HCT116 (cell line): ENCODE measurements around the gene KMT2D. TPM values are rescaled to one million over a fixed set of nuclear protein-coding genes. Genes with fewer than 3 reads are reported as not detected.

Experiments used
- ATAC-seq: fragments of 200-7000 bp; cut with Tn5 transposase; 2 replicates; pipeline ENCODE4 v1.9.1; 2020; ENCODE audit warnings: mild to moderate bottlenecking, moderate library complexity
- BruUV-seq: library from RNA; stranded (reverse); fragments of 400-500 nt; replicated peaks from 2 replicates; lab custom pipeline; 2021; lab: Mats Ljungman, UMichigan
- CTCF ChIA-PET: fragments of 300-600 bp; sonication (Branson Sonifier 250); formaldehyde crosslinking; loops from one replicate; lab custom pipeline; 2021; ENCODE audit warnings: antibody characterized with exemption; lab: Charles Lee
- POLR2A ChIA-PET: fragments of 300-600, 350-600 bp; sonication (Branson Sonifier 250); formaldehyde crosslinking; loops from one replicate; lab custom pipeline; 2021; ENCODE audit warnings: antibody characterized with exemption; lab: Charles Lee
- RAD21 ChIA-PET, 2 experiments: fragments of 300-600 bp; sonication (Branson Sonifier 250); formaldehyde crosslinking; loops; one replicate each; lab custom pipeline; 2023; ENCODE audit warnings: low total read pairs in 2 of 2; ENCODE audit not compliant: uncharacterized antibody in 2 of 2, unreplicated experiment in 2 of 2, low non-redundant PET in 1 of 2; lab: Charles Lee
- DNase-seq: peaks from one replicate; pipeline ENCODE4 v3.0.0-alpha.2; 2010; ENCODE audit warnings: low read depth, low spot score
- H2AFZ ChIP-seq: fragments of 200-600 bp; shearing (Covaris generic), sonication (generic); 2 replicates; pipeline ENCODE4 v1.6.1; 2017; ENCODE audit warnings: low read depth, mixed run types, mixed read lengths, antibody characterized with exemption, low read length; ENCODE audit not compliant: poor library complexity, severe bottlenecking
- H3K27ac ChIP-seq: 2 replicates; pipeline ENCODE4 v1.5.1; 2012; ENCODE audit warnings: low read depth, low read length
- H3K27me3 ChIP-seq: fragments of 200-600 bp; sonication (generic); 2 replicates; pipeline ENCODE4 v1.6.1; 2016; ENCODE audit warnings: mixed run types, low read length, mixed read lengths; ENCODE audit not compliant: insufficient read depth
- H3K36me3 ChIP-seq, 2 experiments: fragments of 200-500 bp in 1 of 2; fragments of 200-600 bp in 1 of 2; sonication (Bioruptor generic) in 1 of 2; sonication (generic) in 1 of 2; 2 replicates each; pipeline versions ENCODE4 v1.5.1 to v1.6.1; 2014 to 2016; ENCODE audit warnings: low read length in 2 of 2, inconsistent platforms in 1 of 2, mixed read lengths in 1 of 2, mixed run types in 1 of 2; ENCODE audit not compliant: insufficient read depth in 2 of 2, control insufficient read depth in 1 of 2
- H3K4me1 ChIP-seq, 2 experiments: fragments of 200-600 bp in 1 of 2; sonication (generic) in 1 of 2; 2 replicates each; pipeline versions ENCODE4 v1.5.1 to v1.6.1; 2012 to 2017; ENCODE audit warnings: low read length in 2 of 2, inconsistent platforms in 1 of 2, mild to moderate bottlenecking in 1 of 2, mixed read lengths in 1 of 2, mixed run types in 1 of 2, moderate library complexity in 1 of 2; ENCODE audit not compliant: insufficient read depth in 2 of 2, control insufficient read depth in 1 of 2
- H3K4me2 ChIP-seq: fragments of 200-600 bp; sonication (generic); 2 replicates; pipeline ENCODE4 v1.6.1; 2017; ENCODE audit warnings: mixed run types, low read length, mixed read lengths
- H3K4me3 ChIP-seq, 2 experiments: fragments of 200-600 bp in 1 of 2; sonication (generic) in 1 of 2; replicated peaks in 1 of 2; 2 replicates each; pipeline ENCODE4 v1.5.1; 2011 to 2016; ENCODE audit warnings: low read length in 2 of 2, control low read depth in 1 of 2, low read depth in 1 of 2, mild to moderate bottlenecking in 1 of 2, mixed read lengths in 1 of 2, mixed run types in 1 of 2
- H3K79me2 ChIP-seq: fragments of 200-600 bp; sonication (generic); 2 replicates; pipeline ENCODE4 v1.6.1; 2017; ENCODE audit warnings: mild to moderate bottlenecking, mixed run types, low read length, moderate library complexity, mixed read lengths; ENCODE audit not compliant: insufficient read depth
- H3K9ac ChIP-seq: fragments of 200-600 bp; sonication (generic); 2 replicates; pipeline ENCODE4 v1.6.1; 2016; ENCODE audit warnings: low read length, mixed read lengths
- H3K9me2 ChIP-seq: fragments of 200-600 bp; sonication (generic), shearing (Covaris generic); 2 replicates; pipeline ENCODE4 v1.6.1; 2017; ENCODE audit warnings: mixed run types, mild to moderate bottlenecking, moderate library complexity; ENCODE audit not compliant: insufficient read depth
- H3K9me3 ChIP-seq, 2 experiments: fragments of 200-500 bp in 1 of 2; fragments of 200-600 bp in 1 of 2; sonication (Bioruptor generic) in 1 of 2; sonication (generic) in 1 of 2; 2 replicates each; pipeline ENCODE4 v1.6.1; 2014 to 2017; ENCODE audit warnings: low read length in 2 of 2, mixed read lengths in 2 of 2, inconsistent platforms in 1 of 2, low read depth in 1 of 2, mild to moderate bottlenecking in 1 of 2, mixed run types in 1 of 2, moderate library complexity in 1 of 2; ENCODE audit not compliant: control insufficient read depth in 1 of 2, insufficient read depth in 1 of 2
- H4K20me1 ChIP-seq: fragments of 200-600 bp; sonication (generic), shearing (Covaris generic); 2 replicates; pipeline ENCODE4 v1.6.1; 2017; ENCODE audit warnings: mixed run types, mild to moderate bottlenecking, moderate library complexity; ENCODE audit not compliant: insufficient read depth
- CBX3 ChIP-seq: IDR thresholded peaks from 2 replicates; pipeline ENCODE4 v1.6.1; 2012; ENCODE audit warnings: low read depth
- CEBPB ChIP-seq: IDR thresholded peaks from 2 replicates; pipeline ENCODE4 v1.6.1; 2012; ENCODE audit warnings: low read depth
- EGR1 ChIP-seq: IDR thresholded peaks from 2 replicates; pipeline ENCODE4 v1.6.1; 2012; ENCODE audit warnings: low read depth
- ELF1 ChIP-seq: IDR thresholded peaks from 2 replicates; pipeline ENCODE4 v1.6.1; 2012; ENCODE audit warnings: low read depth, borderline replicate concordance
- EZH2 ChIP-seq: fragments of 200-600 bp; sonication (generic); IDR thresholded peaks from 2 replicates; pipeline ENCODE4 v1.6.1; 2017; ENCODE audit warnings: antibody characterized with exemption, mixed run types
- EZH2phosphoT487 ChIP-seq: fragments of 200-600 bp; IDR thresholded peaks from 2 replicates; pipeline ENCODE4 v1.6.1; 2018; ENCODE audit warnings: antibody characterized with exemption, borderline replicate concordance
- FOSL1 ChIP-seq: IDR thresholded peaks from 2 replicates; pipeline ENCODE4 v1.6.1; 2012; ENCODE audit warnings: low read depth
- JUND ChIP-seq: IDR thresholded peaks from 2 replicates; pipeline ENCODE4 v1.6.1; 2012
- POLR2A ChIP-seq: IDR thresholded peaks from 2 replicates; pipeline ENCODE4 v1.7.0; 2011; ENCODE audit warnings: borderline replicate concordance; ENCODE audit not compliant: insufficient read depth, insufficient read length; ENCODE audit errors: extremely low read depth
- SRF ChIP-seq: IDR thresholded peaks from 2 replicates; pipeline ENCODE4 v1.6.1; 2012; ENCODE audit warnings: low read depth
- ZFX ChIP-seq: fragments of 450-650 bp; IDR thresholded peaks from 2 replicates; pipeline ENCODE4 v1.6.1; 2017
- intact Hi-C: fragments of 100-400 bp; cut with micrococcal nuclease; formaldehyde crosslinking; loops from 2 replicates; pipeline ENCODE4 v1.10.0; 2022
- total RNA-seq: library from RNA; stranded (reverse); gene quantifications from one replicate; pipeline ENCODE4 v1.2.1, GENCODE V29; 2021; ENCODE audit not compliant: unreplicated experiment
- TF ChIP-seq, protein P1 (sequence below): IDR thresholded peaks from 2 replicates; pipeline ENCODE4 v1.6.1; 2012
- TF ChIP-seq, protein P2 (sequence below): IDR thresholded peaks from 2 replicates; pipeline ENCODE4 v1.6.1; 2011; ENCODE audit warnings: mild to moderate bottlenecking, low read length, moderate library complexity; ENCODE audit not compliant: insufficient replicate concordance; ENCODE audit errors: extremely low read depth
- TF ChIP-seq, protein P3 (sequence below): IDR thresholded peaks from 2 replicates; pipeline ENCODE4 v1.6.1; 2012; ENCODE audit warnings: low read depth

The KMT2D gene
- total RNA-seq, 1 experiment from 2014 or later = 71.3 TPM

DNA sequence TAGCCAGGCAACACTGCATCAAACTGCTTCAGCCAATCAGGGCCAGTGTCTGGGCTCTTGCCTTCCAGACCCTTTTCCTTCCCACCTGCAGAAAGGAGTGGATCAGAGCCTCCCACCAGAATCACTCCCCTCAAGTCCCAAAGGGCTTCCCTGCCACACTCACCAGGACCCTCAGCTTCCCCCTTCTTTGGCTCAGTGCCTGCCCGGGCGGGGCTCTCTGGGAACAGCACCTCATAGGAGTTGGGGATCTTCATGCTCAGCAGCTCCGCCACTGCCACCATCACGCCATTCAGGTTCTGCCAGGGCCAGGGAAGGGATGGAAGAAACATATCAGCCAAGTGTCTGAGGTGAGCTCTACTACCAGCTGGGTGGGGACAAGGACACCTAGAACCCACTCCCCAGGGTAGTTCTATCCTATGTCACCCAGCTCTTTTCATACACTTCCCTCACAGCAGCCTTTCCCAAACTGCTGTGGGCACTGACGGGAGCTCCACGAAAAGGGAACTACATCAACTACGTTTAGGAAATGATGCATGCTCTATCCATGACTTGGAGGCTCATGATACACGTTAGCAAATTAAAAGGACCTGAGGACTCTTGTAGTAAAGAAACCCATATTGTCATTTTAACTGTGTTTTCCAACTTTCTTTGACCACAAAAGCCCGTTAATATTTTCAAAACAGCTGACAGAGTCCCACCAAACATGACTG lies 32.6 kb downstream of the KMT2D start:
- no peak for ATAC-seq
- no peaks in the 10 kb centered on the region for H3K9me2 ChIP-seq
- no peaks in the 10 kb centered on the region for H3K9me3 ChIP-seq
- no peak for TF ChIP-seq FOSL1
- TF ChIP-seq, protein P1, sequence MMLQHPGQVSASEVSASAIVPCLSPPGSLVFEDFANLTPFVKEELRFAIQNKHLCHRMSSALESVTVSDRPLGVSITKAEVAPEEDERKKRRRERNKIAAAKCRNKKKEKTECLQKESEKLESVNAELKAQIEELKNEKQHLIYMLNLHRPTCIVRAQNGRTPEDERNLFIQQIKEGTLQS = no peak
- no peak for TF ChIP-seq EGR1
- TF ChIP-seq ZFX = no peak
- no peak for TF ChIP-seq ELF1
- no peak for TF ChIP-seq EZH2phosphoT487
- no peak for TF ChIP-seq EZH2
- no peak for TF ChIP-seq CBX3
- TF ChIP-seq, protein P2, sequence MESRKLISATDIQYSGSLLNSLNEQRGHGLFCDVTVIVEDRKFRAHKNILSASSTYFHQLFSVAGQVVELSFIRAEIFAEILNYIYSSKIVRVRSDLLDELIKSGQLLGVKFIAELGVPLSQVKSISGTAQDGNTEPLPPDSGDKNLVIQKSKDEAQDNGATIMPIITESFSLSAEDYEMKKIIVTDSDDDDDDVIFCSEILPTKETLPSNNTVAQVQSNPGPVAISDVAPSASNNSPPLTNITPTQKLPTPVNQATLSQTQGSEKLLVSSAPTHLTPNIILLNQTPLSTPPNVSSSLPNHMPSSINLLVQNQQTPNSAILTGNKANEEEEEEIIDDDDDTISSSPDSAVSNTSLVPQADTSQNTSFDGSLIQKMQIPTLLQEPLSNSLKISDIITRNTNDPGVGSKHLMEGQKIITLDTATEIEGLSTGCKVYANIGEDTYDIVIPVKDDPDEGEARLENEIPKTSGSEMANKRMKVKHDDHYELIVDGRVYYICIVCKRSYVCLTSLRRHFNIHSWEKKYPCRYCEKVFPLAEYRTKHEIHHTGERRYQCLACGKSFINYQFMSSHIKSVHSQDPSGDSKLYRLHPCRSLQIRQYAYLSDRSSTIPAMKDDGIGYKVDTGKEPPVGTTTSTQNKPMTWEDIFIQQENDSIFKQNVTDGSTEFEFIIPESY = no peak
- TF ChIP-seq, protein P3, sequence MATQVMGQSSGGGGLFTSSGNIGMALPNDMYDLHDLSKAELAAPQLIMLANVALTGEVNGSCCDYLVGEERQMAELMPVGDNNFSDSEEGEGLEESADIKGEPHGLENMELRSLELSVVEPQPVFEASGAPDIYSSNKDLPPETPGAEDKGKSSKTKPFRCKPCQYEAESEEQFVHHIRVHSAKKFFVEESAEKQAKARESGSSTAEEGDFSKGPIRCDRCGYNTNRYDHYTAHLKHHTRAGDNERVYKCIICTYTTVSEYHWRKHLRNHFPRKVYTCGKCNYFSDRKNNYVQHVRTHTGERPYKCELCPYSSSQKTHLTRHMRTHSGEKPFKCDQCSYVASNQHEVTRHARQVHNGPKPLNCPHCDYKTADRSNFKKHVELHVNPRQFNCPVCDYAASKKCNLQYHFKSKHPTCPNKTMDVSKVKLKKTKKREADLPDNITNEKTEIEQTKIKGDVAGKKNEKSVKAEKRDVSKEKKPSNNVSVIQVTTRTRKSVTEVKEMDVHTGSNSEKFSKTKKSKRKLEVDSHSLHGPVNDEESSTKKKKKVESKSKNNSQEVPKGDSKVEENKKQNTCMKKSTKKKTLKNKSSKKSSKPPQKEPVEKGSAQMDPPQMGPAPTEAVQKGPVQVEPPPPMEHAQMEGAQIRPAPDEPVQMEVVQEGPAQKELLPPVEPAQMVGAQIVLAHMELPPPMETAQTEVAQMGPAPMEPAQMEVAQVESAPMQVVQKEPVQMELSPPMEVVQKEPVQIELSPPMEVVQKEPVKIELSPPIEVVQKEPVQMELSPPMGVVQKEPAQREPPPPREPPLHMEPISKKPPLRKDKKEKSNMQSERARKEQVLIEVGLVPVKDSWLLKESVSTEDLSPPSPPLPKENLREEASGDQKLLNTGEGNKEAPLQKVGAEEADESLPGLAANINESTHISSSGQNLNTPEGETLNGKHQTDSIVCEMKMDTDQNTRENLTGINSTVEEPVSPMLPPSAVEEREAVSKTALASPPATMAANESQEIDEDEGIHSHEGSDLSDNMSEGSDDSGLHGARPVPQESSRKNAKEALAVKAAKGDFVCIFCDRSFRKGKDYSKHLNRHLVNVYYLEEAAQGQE = no peak
- TF ChIP-seq CEBPB = no peak
- TF ChIP-seq SRF = no peak
- no peak for TF ChIP-seq JUND
- TF ChIP-seq POLR2A = no peak
- no peak overlapping the region for H2AFZ ChIP-seq
- H3K4me3 ChIP-seq = no peak overlapping the region
- peaks cover 40 to 64% of the 10 kb centered on the region in 2 experiments for H3K36me3 ChIP-seq
- intact Hi-C loops = no loop called here
- ChIA-PET POLR2A (no interaction called here), CTCF (interaction anchor here (2.5 kb wide), 1 partner anchor 16 kb away, joined by 7 read pairs; no protein-coding TSS in a partner anchor), RAD21 (no interaction called here)
- no peak overlapping the region for H3K27ac ChIP-seq
- H3K79me2 ChIP-seq = peaks cover 14% of the 10 kb centered on the region; the same call in 1 of the 2 replicates
- no peaks in the 10 kb centered on the region for H3K27me3 ChIP-seq
- no peak overlapping the region for H3K4me2 ChIP-seq
- no peak overlapping the region for H3K9ac ChIP-seq
- no peaks in the 10 kb centered on the region for H3K4me1 ChIP-seq
- no TSS peak for BruUV-seq
- no peak for DNase-seq
- H4K20me1 ChIP-seq = no peaks in the 10 kb centered on the region
